Neural cell (in vitro differentiated cells): ENCODE measurements around the gene VPS54. TPM values are rescaled to one million over a fixed set of nuclear protein-coding genes. Genes with fewer than 3 reads are reported as not detected.
"Not testable (repeated sequence)": the region's sequence is repeated elsewhere in the genome, so short reads cannot be mapped to it uniquely, and the experiment has no call there.

ENCODE experiments used
- H2AFZ ChIP-seq: fragments of 200-600, 300-800 bp; sonication (generic), shearing (Covaris generic); 2 replicates; pipeline ENCODE4 v1.6.0; 2014; ENCODE audit warnings: low read depth, mild to moderate bottlenecking, antibody characterized with exemption, low read length, moderate library complexity
- H3F3A ChIP-seq: fragments of 200-600 bp; shearing (Covaris generic); 2 replicates; pipeline ENCODE4 v1.6.1; 2016; ENCODE audit warnings: mild to moderate bottlenecking, moderate library complexity, mixed read lengths, antibody characterized with exemption, low read length; ENCODE audit not compliant: insufficient read depth, poor library complexity, severe bottlenecking
- H3K27ac ChIP-seq: fragments of 200-600, 300-800 bp; sonication (generic), shearing (Covaris generic); 2 replicates; pipeline ENCODE4 v1.5.1; 2014; ENCODE audit warnings: mild to moderate bottlenecking, low read length, moderate library complexity
- H3K27me3 ChIP-seq: fragments of 300-800, 200-600 bp; sonication (generic), shearing (Covaris generic); 2 replicates; pipeline ENCODE4 v1.6.0; 2014; ENCODE audit warnings: mild to moderate bottlenecking, low read depth, low read length, moderate library complexity; ENCODE audit not compliant: insufficient read depth
- H3K36me3 ChIP-seq: fragments of 300-800, 200-600 bp; sonication (generic), shearing (Covaris generic); 2 replicates; pipeline ENCODE4 v1.5.1; 2014; ENCODE audit warnings: mild to moderate bottlenecking, antibody characterized with exemption, low read length, moderate library complexity; ENCODE audit not compliant: insufficient read depth
- H3K4me2 ChIP-seq: fragments of 300-800, 200-600 bp; sonication (generic), shearing (Covaris generic); 2 replicates; pipeline ENCODE4 v1.6.0; 2014; ENCODE audit warnings: mild to moderate bottlenecking, low read length
- H3K4me3 ChIP-seq: fragments of 300-800, 200-600 bp; sonication (generic), shearing (Covaris generic); 2 replicates; pipeline ENCODE4 v1.5.1; 2014; ENCODE audit warnings: mild to moderate bottlenecking, low read length, moderate library complexity
- H3K79me2 ChIP-seq: fragments of 200-600 bp; shearing (Covaris generic); replicated peaks from 2 replicates; pipeline ENCODE4 v1.6.0; 2014; ENCODE audit warnings: mild to moderate bottlenecking, low read length, moderate library complexity; ENCODE audit not compliant: insufficient read depth
- H3K9ac ChIP-seq: fragments of 300-800, 200-600 bp; sonication (generic), shearing (Covaris generic); 2 replicates; pipeline ENCODE4 v1.6.1; 2016; ENCODE audit warnings: mild to moderate bottlenecking, low read length, mixed read lengths
- H3K9me2 ChIP-seq: fragments of 200-600 bp; shearing (Covaris generic); 2 replicates; pipeline ENCODE4 v1.6.1; 2016; ENCODE audit warnings: mild to moderate bottlenecking, low read length, mixed read lengths; ENCODE audit not compliant: insufficient read depth
- H3K9me3 ChIP-seq: fragments of 200-600, 300-800 bp; sonication (generic), shearing (Covaris generic); 2 replicates; pipeline ENCODE4 v1.6.1; 2016; ENCODE audit warnings: mild to moderate bottlenecking, mixed run types, low read length, moderate library complexity, mixed read lengths
- H4K20me1 ChIP-seq: fragments of 200-600 bp; shearing (Covaris generic); 2 replicates; pipeline ENCODE4 v1.6.1; 2016; ENCODE audit warnings: mild to moderate bottlenecking, mixed run types; ENCODE audit not compliant: insufficient read depth
- CTCF ChIP-seq: fragments of 450-650 bp; IDR thresholded peaks from 2 replicates; pipeline ENCODE4 v1.5.1; 2014; ENCODE audit warnings: antibody characterized with exemption, mild to moderate bottlenecking, moderate library complexity; ENCODE audit not compliant: poor library complexity, severe bottlenecking
- EP300 ChIP-seq: fragments of 450-650 bp; conservative IDR thresholded peaks from 2 replicates; pipeline ENCODE4 v1.6.1; 2014; ENCODE audit warnings: antibody characterized with exemption, mild to moderate bottlenecking, moderate library complexity; ENCODE audit not compliant: poor library complexity, severe bottlenecking
- EZH2 ChIP-seq: fragments of 200-600, 300-800 bp; shearing (Covaris generic), sonication (generic); IDR thresholded peaks from 2 replicates; pipeline ENCODE4 v1.6.1; 2014; ENCODE audit warnings: antibody characterized with exemption, low read length, borderline replicate concordance, mild to moderate bottlenecking; ENCODE audit not compliant: insufficient read depth, poor library complexity, severe bottlenecking
- MXI1 ChIP-seq: fragments of 450-650 bp; conservative IDR thresholded peaks from 2 replicates; pipeline ENCODE4 v1.6.1; 2014; ENCODE audit warnings: antibody characterized with exemption, mild to moderate bottlenecking; ENCODE audit not compliant: poor library complexity, severe bottlenecking
- POLR2AphosphoS5 ChIP-seq: IDR thresholded peaks from 2 replicates; pipeline ENCODE4 v1.6.1; 2012
- RAD21 ChIP-seq: fragments of 450-650 bp; conservative IDR thresholded peaks from 2 replicates; pipeline ENCODE4 v1.6.1; 2014; ENCODE audit warnings: antibody characterized with exemption, mild to moderate bottlenecking, moderate library complexity
- SMC3 ChIP-seq: fragments of 450-650 bp; conservative IDR thresholded peaks from 2 replicates; pipeline ENCODE4 v1.6.1; 2014; ENCODE audit warnings: antibody characterized with exemption, mild to moderate bottlenecking, moderate library complexity; ENCODE audit not compliant: poor library complexity
- TAF1 ChIP-seq: IDR thresholded peaks from 2 replicates; pipeline ENCODE4 v1.6.1; 2012; ENCODE audit warnings: low read depth
- polyA plus RNA-seq: library from polyadenylated mRNA; depleted of rRNA; stranded (reverse); fragments of >200 nt; gene quantifications from 2 replicates; pipeline ENCODE4 v1.2.3, GENCODE V29; 2014
- TF ChIP-seq, protein P1 (sequence below): IDR thresholded peaks from 2 replicates; pipeline ENCODE4 v1.6.1; 2012; ENCODE audit warnings: borderline replicate concordance

VPS54 gene
- polyA plus RNA-seq, 1 donor from 2014 or later, result 34.2 TPM

DNA sequence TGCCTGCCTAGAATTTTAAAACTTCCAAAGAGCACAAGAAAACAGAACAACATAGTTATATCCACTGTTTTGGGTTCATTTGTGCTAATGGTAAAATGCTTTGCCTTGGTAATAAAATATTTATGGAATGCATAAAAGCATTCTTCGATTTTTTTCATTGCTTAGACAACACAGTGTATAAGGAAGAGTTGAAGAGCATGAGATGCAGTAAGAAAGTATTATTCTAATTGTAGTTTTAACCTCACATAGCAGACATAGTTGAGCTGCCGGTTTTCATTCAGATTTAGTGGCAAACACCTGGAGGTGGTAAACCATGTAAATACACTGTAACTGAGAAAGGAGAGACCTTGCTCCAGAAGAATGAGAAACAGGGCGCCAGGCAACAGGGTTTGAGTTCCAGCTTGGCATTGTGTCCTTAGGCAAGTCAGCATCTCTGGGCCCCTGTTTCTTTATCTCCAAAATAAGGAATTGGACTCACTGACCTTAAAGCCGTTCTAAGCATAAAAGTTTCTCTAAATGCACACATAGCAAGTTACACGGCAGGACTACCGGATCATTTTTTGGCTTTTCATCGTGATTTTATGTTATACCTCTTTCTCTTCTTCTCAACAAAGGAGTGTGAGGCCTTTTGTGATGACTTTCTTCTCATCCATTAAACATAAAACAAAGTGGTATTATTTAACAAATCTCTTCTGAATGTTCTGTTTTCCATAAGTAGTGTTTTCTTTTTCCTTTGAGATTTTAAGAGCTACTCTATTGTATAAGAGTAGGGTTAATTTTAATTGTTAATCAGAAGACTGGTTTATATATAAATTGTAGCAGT, 169.6 kb downstream of the VPS54 start:
- Histone ChIP-seq H3K79me2 (peaks cover 20% of the 10 kb centered on the region), H2AFZ (no peak overlapping the region), H3K9me3 (no peaks in the 10 kb centered on the region), H3K4me3 (peak overlapping the region; percentile 7), H3K9ac (no peak overlapping the region), H3K4me2 (no peak overlapping the region), H3K36me3 (no peaks in the 10 kb centered on the region), H3K27me3 (no peaks in the 10 kb centered on the region), H3F3A (no peaks in the 10 kb centered on the region), H4K20me1 (no peaks in the 10 kb centered on the region), H3K9me2 (no peaks in the 10 kb centered on the region), H3K27ac (no peak overlapping the region)
- TF ChIP-seq EP300 (no peak), SMC3 (no peak)

- not testable (repeated sequence) for H3K9me3 ChIP-seq, H3K4me3 ChIP-seq, H3K9ac ChIP-seq, H3K27ac ChIP-seq, H2AFZ ChIP-seq, H3K9me2 ChIP-seq, H3K27me3 ChIP-seq, H3F3A ChIP-seq, H3K36me3 ChIP-seq, H4K20me1 ChIP-seq, H3K4me2 ChIP-seq
- peaks cover 31% of the 10 kb centered on the region for H3K79me2 ChIP-seq
Measured at GRCh38 chr2:63847571-63847970, 171.7 kb downstream of the VPS54 start.

- Histone ChIP-seq H3K4me3 (no peak overlapping the region), H3K4me2 (no peak overlapping the region), H3K36me3 (no peaks in the 10 kb centered on the region), H3K9me2 (no peaks in the 10 kb centered on the region), H3K79me2 (peaks cover 37% of the 10 kb centered on the region), H3K9me3 (no peaks in the 10 kb centered on the region), H3K27me3 (no peaks in the 10 kb centered on the region), H4K20me1 (no peaks in the 10 kb centered on the region), H3F3A (no peaks in the 10 kb centered on the region), H3K27ac (no peak overlapping the region), H2AFZ (no peak overlapping the region), H3K9ac (no peak overlapping the region)
- TF ChIP-seq CTCF, result no peak
- no peak for TF ChIP-seq EP300
Measured at GRCh38 chr2:63846487-63846886, 172.7 kb downstream of the VPS54 start.

DNA sequence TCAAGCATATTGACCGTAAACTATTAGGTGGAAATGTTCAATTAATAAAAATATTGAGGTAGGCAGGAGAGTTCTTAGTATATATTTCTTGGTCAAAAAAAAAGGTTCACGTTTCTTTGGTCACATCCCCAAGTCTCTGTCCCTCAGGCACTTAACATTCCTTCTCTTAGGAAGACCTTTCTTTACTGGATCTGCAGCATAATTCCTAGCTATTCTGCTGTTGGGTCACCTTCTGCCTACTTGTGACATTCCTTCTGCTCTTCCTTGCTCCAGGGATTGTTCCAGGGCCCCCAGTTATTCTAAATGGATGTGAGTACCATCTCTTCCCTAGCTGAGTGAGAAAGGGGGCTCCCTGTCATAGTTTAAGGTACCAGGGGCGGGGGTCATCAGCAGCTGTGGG, 173.4 kb downstream of the VPS54 start:
- Histone ChIP-seq H3K9ac (no peak overlapping the region), H3K4me2 (no peak overlapping the region), H3K27me3 (no peaks in the 10 kb centered on the region), H3K4me3 (no peak overlapping the region), H3K9me3 (no peaks in the 10 kb centered on the region), H3K36me3 (no peaks in the 10 kb centered on the region), H2AFZ (no peak overlapping the region), H3K9me2 (no peaks in the 10 kb centered on the region), H3K79me2 (peaks cover 37% of the 10 kb centered on the region), H3F3A (no peaks in the 10 kb centered on the region), H4K20me1 (no peaks in the 10 kb centered on the region), H3K27ac (no peak overlapping the region)
- TF ChIP-seq MXI1 (no peak), EZH2 (no peak), EP300 (no peak), TAF1 (no peak), RAD21 (no peak), POLR2AphosphoS5 (no peak), SMC3 (no peak), CTCF (no peak)
- TF ChIP-seq, protein P1, sequence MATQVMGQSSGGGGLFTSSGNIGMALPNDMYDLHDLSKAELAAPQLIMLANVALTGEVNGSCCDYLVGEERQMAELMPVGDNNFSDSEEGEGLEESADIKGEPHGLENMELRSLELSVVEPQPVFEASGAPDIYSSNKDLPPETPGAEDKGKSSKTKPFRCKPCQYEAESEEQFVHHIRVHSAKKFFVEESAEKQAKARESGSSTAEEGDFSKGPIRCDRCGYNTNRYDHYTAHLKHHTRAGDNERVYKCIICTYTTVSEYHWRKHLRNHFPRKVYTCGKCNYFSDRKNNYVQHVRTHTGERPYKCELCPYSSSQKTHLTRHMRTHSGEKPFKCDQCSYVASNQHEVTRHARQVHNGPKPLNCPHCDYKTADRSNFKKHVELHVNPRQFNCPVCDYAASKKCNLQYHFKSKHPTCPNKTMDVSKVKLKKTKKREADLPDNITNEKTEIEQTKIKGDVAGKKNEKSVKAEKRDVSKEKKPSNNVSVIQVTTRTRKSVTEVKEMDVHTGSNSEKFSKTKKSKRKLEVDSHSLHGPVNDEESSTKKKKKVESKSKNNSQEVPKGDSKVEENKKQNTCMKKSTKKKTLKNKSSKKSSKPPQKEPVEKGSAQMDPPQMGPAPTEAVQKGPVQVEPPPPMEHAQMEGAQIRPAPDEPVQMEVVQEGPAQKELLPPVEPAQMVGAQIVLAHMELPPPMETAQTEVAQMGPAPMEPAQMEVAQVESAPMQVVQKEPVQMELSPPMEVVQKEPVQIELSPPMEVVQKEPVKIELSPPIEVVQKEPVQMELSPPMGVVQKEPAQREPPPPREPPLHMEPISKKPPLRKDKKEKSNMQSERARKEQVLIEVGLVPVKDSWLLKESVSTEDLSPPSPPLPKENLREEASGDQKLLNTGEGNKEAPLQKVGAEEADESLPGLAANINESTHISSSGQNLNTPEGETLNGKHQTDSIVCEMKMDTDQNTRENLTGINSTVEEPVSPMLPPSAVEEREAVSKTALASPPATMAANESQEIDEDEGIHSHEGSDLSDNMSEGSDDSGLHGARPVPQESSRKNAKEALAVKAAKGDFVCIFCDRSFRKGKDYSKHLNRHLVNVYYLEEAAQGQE, result no peak
